GM20431 (cell line): ENCODE results near the gene AMZ1.

Experiments used
- in situ Hi-C: fragments of 300-500 bp; cut with MseI, MboI; formaldehyde crosslinking; loops from one replicate; pipeline ENCODE4 v1.15.0; 2020; ENCODE audit warnings: low sequenced_read_pairs; ENCODE audit not compliant: unreplicated experiment

The AMZ1 gene

GRCh38 chr7:2761131-2761624, 73.2 kb downstream of the AMZ1 start:
- in situ Hi-C loops = no loop called here

DNA sequence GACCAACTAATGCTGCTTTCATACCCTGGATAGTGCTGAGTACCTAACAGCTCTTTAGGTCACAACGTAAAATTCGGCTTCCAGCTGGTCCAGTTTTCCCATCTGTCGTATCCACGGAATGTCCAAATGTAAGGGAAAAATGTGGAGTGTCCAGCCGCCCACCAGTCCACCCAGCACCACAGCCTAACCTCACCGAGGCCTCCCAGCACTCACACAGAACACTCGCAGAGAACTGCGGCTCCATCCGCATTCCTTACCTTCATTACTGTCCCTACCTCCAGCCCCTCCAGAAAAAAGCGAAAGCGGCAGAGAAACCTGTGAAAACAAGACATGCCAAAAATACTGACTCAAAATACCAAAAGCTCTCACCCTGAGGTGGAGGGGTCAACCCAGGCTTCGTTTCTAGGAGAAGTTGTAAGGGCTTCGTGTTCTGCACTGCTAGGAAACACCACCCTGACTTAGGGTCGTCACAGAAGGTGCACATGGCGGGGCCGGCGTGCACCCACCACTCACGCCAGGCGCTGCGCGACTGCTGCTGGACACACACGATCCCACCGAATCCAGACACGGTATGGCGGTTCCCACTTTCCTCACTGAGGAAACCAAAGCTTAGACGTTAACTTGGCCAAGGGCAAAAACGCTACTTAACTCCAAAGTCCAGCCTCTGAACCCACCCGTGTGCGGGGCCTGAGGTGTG, 73.9 kb downstream of the AMZ1 start:
- in situ Hi-C loops = no loop called here

DNA sequence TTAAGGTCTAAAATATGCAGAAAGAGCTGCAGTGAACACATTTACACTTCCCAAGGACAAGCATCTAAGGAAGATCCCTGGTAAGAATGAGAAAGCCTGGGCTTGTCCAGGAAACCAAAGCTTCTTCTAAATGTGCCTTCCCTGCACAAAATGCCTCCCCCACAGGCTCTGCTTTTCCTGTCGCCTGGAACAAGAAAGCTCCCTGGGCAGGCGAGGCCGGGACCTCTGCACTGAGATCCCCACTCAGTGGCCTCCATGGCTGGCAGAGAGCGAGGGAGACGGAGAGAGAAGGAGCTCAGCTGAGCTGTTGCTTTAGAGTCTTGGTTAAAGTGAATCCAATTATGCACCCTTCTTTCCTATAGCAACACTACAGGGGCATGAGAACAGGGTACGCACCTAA, 75.6 kb downstream of the AMZ1 start:
- in situ Hi-C loops = no loop called here

- in situ Hi-C loops = no loop called here
Observed at GRCh38 chr7:2764621-2765020, 76.6 kb downstream of the AMZ1 start.
